Lower leg skin (tissue), 4 donors: Measurements from ENCODE around the gene TEX13B. TPM values are rescaled to one million over a fixed set of nuclear protein-coding genes. Genes with fewer than 3 reads are reported as not detected.

Experiments used
- DNase-seq, 2 donors: peaks; one replicate each; pipeline ENCODE4 v3.0.0-alpha.2; 2019; ENCODE audit warnings: low spot score in 2 of 2
- H3K4me3 ChIP-seq: fragments of 200-600 bp; sonication (generic); 2 replicates; pipeline ENCODE4 v1.5.1; 2017; ENCODE audit warnings: mild to moderate bottlenecking, low read depth; ENCODE audit not compliant: poor library complexity, severe bottlenecking
- POLR2A ChIP-seq, 2 donors: fragments of 450-650 bp; IDR thresholded peaks; one replicate each; pipeline ENCODE4 v1.6.1; 2016 to 2017; ENCODE audit warnings: antibody characterized with exemption in 2 of 2, mild to moderate bottlenecking in 1 of 2, moderate library complexity in 1 of 2
- WGBS, 2 donors: methylation state at CpG; one replicate each; pipeline ENCODE4 v1.1.5; 2018; 5-methylcytosine and 5-hydroxymethylcytosine counted together
- intact Hi-C: fragments of 100-400 bp; cut with DNase I; formaldehyde crosslinking; loops from one replicate; pipeline ENCODE4 v1.15.0; 2023; ENCODE audit warnings: low total_unique reads
- total RNA-seq, 4 donors: library from RNA; depleted of rRNA; stranded (reverse); fragments of >200 nt; gene quantifications; one replicate each; pipeline ENCODE4 v1.1.0, GENCODE V29; 2016
- TF ChIP-seq, protein P1 (sequence below), 3 donors: fragments of 450-650 bp; IDR thresholded peaks; one replicate each; pipeline ENCODE4 v1.5.1; 2016; ENCODE audit warnings: antibody characterized with exemption in 3 of 3, mild to moderate bottlenecking in 3 of 3, moderate library complexity in 2 of 3

Gene TEX13B
- total RNA-seq, 4 donors from 2014 or later = not detected

GRCh38 chrX:108022491-108023089, 40.4 kb upstream of the TEX13B start:
- H3K4me3 ChIP-seq = no peak overlapping the region
- intact Hi-C loops = no loop called here
- no peak for DNase-seq
- TF ChIP-seq, protein P1, sequence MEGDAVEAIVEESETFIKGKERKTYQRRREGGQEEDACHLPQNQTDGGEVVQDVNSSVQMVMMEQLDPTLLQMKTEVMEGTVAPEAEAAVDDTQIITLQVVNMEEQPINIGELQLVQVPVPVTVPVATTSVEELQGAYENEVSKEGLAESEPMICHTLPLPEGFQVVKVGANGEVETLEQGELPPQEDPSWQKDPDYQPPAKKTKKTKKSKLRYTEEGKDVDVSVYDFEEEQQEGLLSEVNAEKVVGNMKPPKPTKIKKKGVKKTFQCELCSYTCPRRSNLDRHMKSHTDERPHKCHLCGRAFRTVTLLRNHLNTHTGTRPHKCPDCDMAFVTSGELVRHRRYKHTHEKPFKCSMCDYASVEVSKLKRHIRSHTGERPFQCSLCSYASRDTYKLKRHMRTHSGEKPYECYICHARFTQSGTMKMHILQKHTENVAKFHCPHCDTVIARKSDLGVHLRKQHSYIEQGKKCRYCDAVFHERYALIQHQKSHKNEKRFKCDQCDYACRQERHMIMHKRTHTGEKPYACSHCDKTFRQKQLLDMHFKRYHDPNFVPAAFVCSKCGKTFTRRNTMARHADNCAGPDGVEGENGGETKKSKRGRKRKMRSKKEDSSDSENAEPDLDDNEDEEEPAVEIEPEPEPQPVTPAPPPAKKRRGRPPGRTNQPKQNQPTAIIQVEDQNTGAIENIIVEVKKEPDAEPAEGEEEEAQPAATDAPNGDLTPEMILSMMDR (IDR thresholded peaks at IDR 0.05) = no peak
- TF ChIP-seq POLR2A (IDR thresholded peaks at IDR 0.05) = no peak
- WGBS, 2 donors = 53 to 80% methylated on average over 1 of the region's 1 CpG

- intact Hi-C loops = no loop called here
- no peak for DNase-seq
- TF ChIP-seq POLR2A (IDR thresholded peaks at IDR 0.05) = no peak
- TF ChIP-seq, protein P1 (IDR thresholded peaks at IDR 0.05) = no peak
- 18 to 46% methylated on average over 2 of the region's 2 CpGs for WGBS, 2 donors
- H3K4me3 ChIP-seq = no peak overlapping the region
Observed at GRCh38 chrX:108020631-108021030, 38.5 kb upstream of the TEX13B start.

GRCh38 chrX:108019382-108019875, 37.3 kb upstream of the TEX13B start:
- no peak overlapping the region for H3K4me3 ChIP-seq
- TF ChIP-seq POLR2A (IDR thresholded peaks at IDR 0.05) = no peak
- intact Hi-C loops = no loop called here
- DNase-seq = no peak
- 59 to 65% methylated on average over 2 to 3 of the region's 3 CpGs for WGBS, 2 donors

- DNase-seq = no peak
- intact Hi-C loops = no loop called here
- 63 to 84% methylated on average over 4 of the region's 4 CpGs for WGBS, 2 donors
- TF ChIP-seq, protein P1 (IDR thresholded peaks at IDR 0.05) = no peak
- TF ChIP-seq POLR2A (IDR thresholded peaks at IDR 0.05) = no peak
- H3K4me3 ChIP-seq = no peak overlapping the region
Observed at GRCh38 chrX:108018656-108019381, 36.6 kb upstream of the TEX13B start.

DNA sequence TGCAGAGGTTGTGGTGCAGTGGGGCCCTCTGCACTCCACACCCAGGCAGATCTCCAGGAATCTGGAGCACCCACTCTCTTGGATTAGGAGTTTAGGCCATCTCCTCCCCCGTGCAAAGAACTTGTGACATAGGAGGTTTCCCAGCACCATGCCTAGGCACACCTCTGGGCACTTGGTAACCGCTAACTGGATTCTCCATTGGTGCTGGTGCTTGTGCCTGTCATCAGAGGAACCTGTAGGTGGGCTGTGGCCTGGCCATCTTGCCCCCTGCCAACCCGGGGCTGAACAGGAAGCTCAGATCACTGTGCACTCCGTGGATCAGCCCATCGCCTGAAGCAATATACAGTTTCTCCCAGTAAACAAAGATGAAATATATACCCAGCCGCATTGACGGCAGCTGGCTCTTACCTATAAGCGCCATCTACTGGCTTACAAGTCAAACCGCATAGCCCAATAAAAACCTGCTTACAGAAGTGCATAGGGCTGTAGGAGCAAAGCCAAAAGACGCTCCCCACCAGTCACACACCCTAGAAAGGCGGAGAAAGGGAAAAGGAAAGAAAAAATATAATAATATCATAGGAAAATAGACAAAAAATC, 19.1 kb upstream of the TEX13B start:
- TF ChIP-seq, protein P1 (IDR thresholded peaks at IDR 0.05) = no peak
- TF ChIP-seq POLR2A (IDR thresholded peaks at IDR 0.05) = no peak
- DNase-seq = peak in 1 of 2 donors; percentile 24
- 16 to 21% methylated on average over 6 to 11 of the region's 11 CpGs for WGBS, 2 donors
- intact Hi-C loops = no loop called here
- no peak overlapping the region for H3K4me3 ChIP-seq

- DNase-seq = peak in 1 of 2 donors; percentile 28
- no peak overlapping the region for H3K4me3 ChIP-seq
- TF ChIP-seq POLR2A (IDR thresholded peaks at IDR 0.05) = no peak
- TF ChIP-seq, protein P1 (IDR thresholded peaks at IDR 0.05) = no peak
- 57% methylated on average over 1 of the region's 2 CpGs; no CpG with 5 or more reads in 1 of the 2 donors for WGBS, 2 donors
- intact Hi-C loops = no loop called here
Observed at GRCh38 chrX:108000751-108001150, 18.6 kb upstream of the TEX13B start.
